T1000 (cell line): ENCODE results near the gene ADGRF3.
A peak's percentile ranks its signal among the peaks of the same experiment; 100 is the strongest.
"Not testable (repeated sequence)": the region's sequence is repeated elsewhere in the genome, so short reads cannot be mapped to it uniquely, and the experiment has no call there.

Source experiments
- DNase-seq: peaks from one replicate; lab custom pipeline; 2025; ENCODE audit warnings: mixed read lengths; lab: John Stamatoyannopoulos, UW

The ADGRF3 gene

GRCh38 chr2:26316845-26317244 lies 29.7 kb downstream of the ADGRF3 start:
- no peak for DNase-seq

- DNase-seq: no peak
Measured at GRCh38 chr2:26316041-26316440, 30.5 kb downstream of the ADGRF3 start.

DNA sequence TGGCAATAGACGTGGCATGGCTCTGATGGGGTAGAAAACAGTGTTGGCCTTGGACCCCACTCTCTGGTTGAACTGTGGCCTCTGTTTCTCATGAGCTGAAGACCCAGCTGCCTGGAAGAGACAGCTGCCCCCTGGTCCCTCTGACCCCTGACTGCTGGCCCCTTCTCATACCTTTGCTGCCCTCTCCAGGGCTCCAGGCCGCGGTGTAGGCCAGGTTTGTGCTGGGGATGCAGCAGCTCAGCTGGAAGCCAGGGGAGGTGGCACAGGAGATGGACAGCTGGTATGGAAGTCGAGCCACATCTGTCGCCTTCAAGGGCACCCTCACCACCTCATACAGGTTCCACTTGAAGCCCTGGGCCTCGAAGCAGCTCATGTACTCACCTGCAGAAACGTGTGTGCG lies 32.3 kb downstream of the ADGRF3 start:
- no peak for DNase-seq

DNA sequence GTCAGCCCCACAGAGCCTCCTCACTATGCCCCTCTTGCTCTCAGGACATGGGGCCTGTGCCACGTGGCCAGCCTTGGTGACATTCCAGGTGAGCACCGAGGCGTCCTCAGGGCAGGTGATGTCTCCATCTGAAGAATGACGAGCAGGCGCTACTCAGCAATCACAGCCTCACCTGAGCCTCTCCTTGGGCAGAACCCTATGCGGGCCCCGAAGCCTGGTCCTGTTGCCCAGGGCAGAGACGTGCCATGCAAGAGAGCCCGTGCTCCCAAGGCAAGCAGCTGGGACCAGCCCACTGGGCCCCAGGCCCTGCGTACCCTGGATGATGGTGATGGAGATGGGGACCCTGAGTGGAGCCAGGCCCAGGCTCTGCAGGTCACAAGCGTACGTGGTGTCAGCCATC lies 33.1 kb downstream of the ADGRF3 start:
- no peak for DNase-seq

GRCh38 chr2:26312471-26312870 lies 34.1 kb downstream of the ADGRF3 start:
- DNase-seq: no peak

DNA sequence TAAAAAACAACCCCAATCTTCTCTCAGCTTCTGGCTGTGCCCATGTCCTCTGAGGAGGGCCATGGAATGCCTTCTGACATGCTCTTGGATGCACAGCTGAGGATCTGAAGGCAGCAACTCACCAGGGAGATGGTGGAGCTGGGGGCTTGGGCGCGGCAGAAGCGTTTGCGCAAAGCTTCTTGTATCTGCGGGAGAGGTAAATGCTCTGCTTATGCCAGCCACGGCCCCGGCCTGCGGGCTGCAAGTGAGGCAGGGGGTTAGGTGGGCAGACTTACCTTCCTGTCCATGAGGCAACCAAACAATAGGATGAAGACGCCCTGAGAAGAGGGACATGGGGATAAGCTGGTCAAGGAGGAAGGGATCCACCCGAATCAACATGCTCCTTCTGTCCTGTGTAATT lies 36.7 kb downstream of the ADGRF3 start:
- DNase-seq: no peak

- DNase-seq: no peak
Measured at GRCh38 chr2:26305540-26305939, 41.0 kb downstream of the ADGRF3 start.

DNA sequence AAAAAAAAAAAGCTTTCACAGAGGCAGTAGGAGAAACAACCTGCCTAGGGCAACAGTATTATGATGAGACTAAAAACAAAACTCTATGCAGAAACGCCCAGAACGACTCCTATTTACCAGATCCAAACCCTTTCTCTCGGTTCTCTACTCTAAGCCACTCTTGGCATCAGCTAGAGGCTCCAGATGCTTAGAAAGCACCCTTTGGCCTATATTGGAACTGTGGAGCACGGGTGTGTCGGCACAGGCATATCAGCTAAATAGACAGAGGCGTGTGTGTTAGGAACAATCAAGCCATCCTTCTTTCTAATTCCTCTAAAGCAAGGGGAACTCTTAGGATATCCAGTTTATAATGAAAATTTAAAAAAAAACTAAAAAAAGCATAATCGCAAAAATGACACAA lies 41.5 kb downstream of the ADGRF3 start:
- DNase-seq: not testable (repeated sequence)

DNA sequence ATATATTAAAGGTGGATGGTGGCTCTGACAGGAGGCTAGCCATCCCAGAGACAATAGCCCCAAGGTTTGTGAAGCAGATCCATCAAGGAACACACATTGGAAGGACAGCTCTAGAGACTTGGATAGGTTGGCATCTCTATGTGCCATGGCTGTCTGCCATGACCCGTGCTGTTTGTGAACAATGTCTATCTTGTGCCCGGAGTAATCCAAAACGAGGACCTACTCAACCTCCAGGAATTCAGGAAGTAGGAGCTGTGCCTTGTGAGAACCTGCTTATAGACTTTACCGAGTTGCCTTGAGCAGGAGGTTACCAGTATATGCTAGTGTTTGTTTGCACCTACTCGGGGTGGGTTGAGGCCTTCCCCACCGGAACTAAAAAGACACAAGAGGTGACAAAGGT lies 43.7 kb downstream of the ADGRF3 start:
- DNase-seq: no peak

DNA sequence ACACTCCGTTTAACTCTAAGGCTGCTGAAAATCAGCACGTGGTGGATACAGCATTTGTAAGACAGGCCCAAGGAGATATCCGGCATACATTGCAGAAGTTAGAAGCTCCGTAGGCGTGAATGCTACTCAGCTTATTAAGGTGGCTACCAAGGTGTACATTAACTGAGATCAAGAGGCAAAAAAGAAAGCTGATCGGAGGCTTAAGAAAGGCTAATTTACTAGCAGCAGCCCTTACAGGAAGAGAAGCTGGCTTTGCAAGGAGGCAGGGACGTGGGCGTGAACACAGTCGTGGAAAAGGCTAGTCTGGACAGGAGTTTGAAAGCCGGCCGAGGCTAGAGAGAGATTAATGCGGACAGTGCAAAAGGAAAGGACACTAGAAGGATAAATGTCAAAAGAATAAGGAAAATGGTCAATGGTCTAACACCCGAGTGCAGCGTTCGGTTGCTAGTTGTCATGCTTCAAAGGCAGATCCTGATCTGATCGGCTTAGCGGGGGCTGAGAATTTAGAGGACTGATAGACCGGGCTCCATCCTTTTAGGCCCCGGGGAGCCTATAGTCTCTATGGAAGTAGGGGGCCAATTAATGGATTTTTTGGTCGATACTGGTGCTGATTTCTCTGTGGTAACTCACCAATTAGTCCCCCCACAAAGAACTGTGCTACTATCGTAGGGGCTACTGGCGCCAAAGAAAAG lies 46.2 kb downstream of the ADGRF3 start:
- DNase-seq: no peak

GRCh38 chr2:26299471-26300101 lies 47.0 kb downstream of the ADGRF3 start:
- peak; percentile 6 for DNase-seq

DNA sequence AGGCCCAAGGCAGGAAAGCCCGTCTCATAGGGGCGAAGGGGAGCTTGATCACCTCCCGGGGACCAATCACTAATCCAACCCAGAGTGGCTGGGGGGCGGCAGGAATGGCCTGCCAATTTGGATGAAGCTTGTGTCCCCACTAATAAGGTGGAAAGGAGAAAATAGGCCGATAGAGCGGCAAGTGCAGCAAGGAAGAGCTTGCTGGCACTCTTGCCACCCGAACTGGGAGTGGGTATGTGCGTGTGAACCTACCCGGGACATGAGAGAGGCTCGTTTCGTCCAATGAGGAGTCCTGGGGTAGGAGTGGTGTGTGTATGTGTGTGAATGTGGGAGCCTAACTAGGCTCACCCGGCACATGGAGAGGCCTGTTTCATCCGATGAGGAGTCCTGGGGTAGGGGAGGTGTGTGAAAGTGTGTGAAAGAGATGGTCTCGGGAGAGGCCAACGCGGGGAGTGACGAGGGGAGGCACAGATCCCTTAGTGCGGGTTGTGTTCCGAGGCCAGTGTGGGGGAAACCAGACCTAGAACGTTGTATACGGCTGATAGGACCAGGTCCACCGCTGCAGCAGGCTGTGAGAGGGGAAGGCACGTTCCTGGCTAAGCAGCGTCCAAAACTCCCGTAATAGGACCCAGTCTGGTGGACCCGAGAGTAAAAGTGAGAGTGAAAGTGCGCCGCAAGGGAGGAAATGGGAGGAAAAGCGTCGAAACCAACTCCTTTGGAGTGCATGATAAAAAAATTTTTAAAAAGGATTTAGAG lies 47.8 kb downstream of the ADGRF3 start:
- DNase-seq: no peak

DNA sequence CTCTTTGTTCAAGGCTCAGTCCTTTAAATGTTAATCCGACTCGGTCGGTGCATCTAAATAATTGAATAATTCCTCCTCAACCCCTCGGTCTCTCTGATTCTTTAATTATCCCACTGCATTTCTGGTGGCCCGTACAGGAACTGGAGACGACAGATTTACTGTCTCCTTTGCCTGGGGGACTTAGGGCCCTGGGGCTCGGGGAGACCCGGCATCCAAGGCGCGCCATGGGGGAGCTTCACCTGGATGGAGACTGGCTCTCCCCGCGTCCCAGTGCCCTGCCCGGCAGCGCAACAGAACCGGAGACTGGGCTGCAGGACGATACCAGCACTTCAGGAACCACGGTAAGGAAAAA lies 48.3 kb downstream of the ADGRF3 start:
- DNase-seq: no peak

DNA sequence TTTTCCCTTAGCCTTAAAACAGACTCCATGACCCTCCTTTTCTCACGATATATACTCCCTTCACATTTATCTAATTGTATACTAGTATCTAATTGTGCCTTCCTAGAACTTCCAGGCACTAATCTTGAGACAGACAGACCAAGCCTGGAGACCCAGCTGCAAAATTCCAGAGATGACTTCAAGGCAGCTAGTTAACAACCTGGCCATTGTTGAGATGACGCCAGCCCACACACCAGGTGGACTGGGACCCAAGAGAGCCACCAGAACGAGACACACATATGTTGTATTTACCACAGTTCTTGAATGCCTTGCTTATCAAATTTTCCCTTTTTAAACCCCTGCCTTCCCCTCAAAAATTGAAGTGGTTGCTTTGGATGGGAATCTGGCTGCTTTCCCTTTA lies 49.5 kb downstream of the ADGRF3 start:
- no peak for DNase-seq

GRCh38 chr2:26295511-26295910 lies 51.1 kb downstream of the ADGRF3 start:
- DNase-seq: no peak

DNA sequence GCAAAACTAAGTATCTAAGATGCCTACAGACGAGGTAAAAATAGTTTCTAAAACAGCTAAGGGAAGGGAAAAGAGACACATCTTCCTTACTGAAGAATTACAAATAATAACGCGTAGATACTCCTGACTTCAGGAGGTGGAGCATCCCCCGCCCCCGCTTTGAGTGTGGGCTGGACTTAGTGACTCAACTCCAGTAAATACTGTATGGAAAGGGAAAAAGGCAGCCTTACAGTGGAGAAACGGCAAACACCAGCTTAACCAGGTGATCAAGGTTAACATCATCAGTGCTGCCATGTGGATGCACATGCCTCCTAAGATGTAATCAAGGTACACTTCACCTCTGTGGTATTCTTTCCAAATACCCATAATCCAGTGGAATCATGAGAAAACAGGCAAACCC lies 53.9 kb downstream of the ADGRF3 start:
- no peak for DNase-seq

- no peak for DNase-seq
Measured at GRCh38 chr2:26290001-26290400, 56.6 kb downstream of the ADGRF3 start.

DNA sequence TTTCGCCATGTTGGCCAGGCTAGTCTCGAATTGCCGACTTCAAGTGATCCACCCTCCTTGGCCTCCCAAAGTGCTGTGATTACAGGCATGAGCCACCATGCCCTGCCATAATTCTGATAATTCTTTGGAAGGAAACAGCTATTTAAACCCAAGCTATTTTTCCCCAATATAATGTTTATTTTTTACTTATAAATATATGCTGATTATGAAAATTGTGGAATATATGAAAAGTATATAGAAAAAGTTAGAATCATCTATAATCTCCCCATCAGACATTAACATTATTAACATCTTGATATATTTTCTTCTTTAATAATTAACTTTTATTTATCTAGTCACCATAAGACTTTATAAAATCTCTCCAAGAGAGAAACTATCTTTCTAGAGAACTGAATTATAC lies 60.7 kb downstream of the ADGRF3 start:
- DNase-seq: no peak

DNA sequence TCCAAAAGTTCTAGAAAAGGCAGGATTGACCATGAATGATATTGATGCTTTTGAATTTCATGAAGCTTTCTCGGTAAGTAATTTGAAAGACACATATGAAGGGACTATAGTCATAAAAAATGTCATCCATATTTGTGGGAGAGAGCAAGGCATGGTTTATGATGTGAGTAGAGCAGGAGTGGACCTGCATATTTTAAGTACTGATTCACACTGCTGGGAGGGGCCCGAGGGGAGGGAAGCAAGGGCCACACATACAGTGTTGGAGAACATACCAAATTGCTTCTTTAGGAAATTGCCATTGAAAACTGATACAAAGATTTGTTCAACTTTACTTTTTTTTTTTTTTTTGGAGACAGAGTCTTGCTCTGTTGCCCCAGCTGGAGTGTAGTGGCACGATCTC lies 62.5 kb downstream of the ADGRF3 start:
- no peak for DNase-seq

GRCh38 chr2:26283606-26284005 lies 63.0 kb downstream of the ADGRF3 start:
- no peak for DNase-seq

- DNase-seq: no peak
Measured at GRCh38 chr2:26281226-26281625, 65.4 kb downstream of the ADGRF3 start.

GRCh38 chr2:26279886-26280285 lies 66.7 kb downstream of the ADGRF3 start:
- no peak for DNase-seq

GRCh38 chr2:26276484-26277227 lies 69.9 kb downstream of the ADGRF3 start:
- DNase-seq: no peak
